Caco-2 (cell line): ENCODE data around the gene SETD3. TPM values are rescaled to one million over a fixed set of nuclear protein-coding genes. Genes with fewer than 3 reads are reported as not detected.

Source experiments
- BruUV-seq: library from RNA; stranded (reverse); fragments of 400-500 nt; replicated peaks from 2 replicates; lab custom pipeline; 2021; lab: Mats Ljungman, UMichigan
- CTCF ChIA-PET: fragments of 300-600 bp; sonication (Branson Sonifier 250); formaldehyde crosslinking; loops from one replicate; lab custom pipeline; 2022; ENCODE audit warnings: antibody characterized with exemption; lab: Charles Lee
- POLR2A ChIA-PET: fragments of 300-600 bp; sonication (Branson Sonifier 250); formaldehyde crosslinking; loops from one replicate; lab custom pipeline; 2022; ENCODE audit warnings: antibody characterized with exemption; lab: Charles Lee
- DNase-seq, 2 experiments: peaks; one replicate each; pipeline versions ENCODE4 v3.0.0 to v3.0.0-alpha.2; 2020 to 2022
- H3K27me3 ChIP-seq: replicated peaks from 2 replicates; pipeline ENCODE4 v1.6.0; 2011; ENCODE audit warnings: low read length; ENCODE audit not compliant: control insufficient read depth, insufficient read depth
- H3K36me3 ChIP-seq: 2 replicates; pipeline ENCODE4 v1.5.1; 2011; ENCODE audit warnings: low read length; ENCODE audit not compliant: control insufficient read depth, insufficient read depth
- H3K4me1 ChIP-seq: fragments of 250-450 bp; sonication (Bioruptor Pico); 2 replicates; pipeline ENCODE4 v1.5.1; 2020; ENCODE audit warnings: mild to moderate bottlenecking
- H3K4me3 ChIP-seq: 2 replicates; pipeline ENCODE4 v1.5.1; 2011; ENCODE audit warnings: low read depth, mild to moderate bottlenecking, control low read depth, low read length
- H3K9me3 ChIP-seq: fragments of 250-450 bp; sonication (Bioruptor Pico); 2 replicates; pipeline ENCODE4 v1.5.1; 2020; ENCODE audit warnings: mild to moderate bottlenecking, moderate library complexity
- H3K27ac Mint-ChIP-seq: one replicate; pipeline ENCODE4 v1.8.0; 2022; ENCODE audit warnings: mixed read lengths; ENCODE audit not compliant: unreplicated experiment
- H3K27me3 Mint-ChIP-seq: one replicate; pipeline ENCODE4 v1.8.0; 2022; ENCODE audit warnings: mixed read lengths; ENCODE audit not compliant: insufficient read depth, unreplicated experiment
- H3K36me3 Mint-ChIP-seq: one replicate; pipeline ENCODE4 v1.8.0; 2022; ENCODE audit warnings: mild to moderate bottlenecking, mixed read lengths; ENCODE audit not compliant: insufficient read depth, unreplicated experiment
- H3K4me1 Mint-ChIP-seq: one replicate; pipeline ENCODE4 v1.8.0; 2022; ENCODE audit warnings: low read depth, mixed read lengths; ENCODE audit not compliant: unreplicated experiment
- H3K4me3 Mint-ChIP-seq: one replicate; pipeline ENCODE4 v1.8.0; 2022; ENCODE audit warnings: mild to moderate bottlenecking, moderate library complexity, mixed read lengths; ENCODE audit not compliant: unreplicated experiment
- H3K9me3 Mint-ChIP-seq: one replicate; pipeline ENCODE4 v1.8.0; 2022; ENCODE audit warnings: mixed read lengths; ENCODE audit not compliant: unreplicated experiment
- CTCF ChIP-seq, 2 experiments: fragments of 200-600 bp in 1 of 2; IDR thresholded peaks; 1 replicate in 1 of 2; 2 replicates in 1 of 2; pipeline versions ENCODE4 v1.5.1 to v1.8.0; 2011 to 2022; ENCODE audit warnings: antibody characterized with exemption in 1 of 2, control low read depth in 1 of 2, inconsistent platforms in 1 of 2, low read depth in 1 of 2, low read length in 1 of 2, mild to moderate bottlenecking in 1 of 2, moderate library complexity in 1 of 2; ENCODE audit not compliant: insufficient read depth in 1 of 2, severe bottlenecking in 1 of 2, unreplicated experiment in 1 of 2
- intact Hi-C: fragments of 100-400 bp; cut with micrococcal nuclease; formaldehyde crosslinking; loops from one replicate; pipeline ENCODE4 v1.10.0; 2022; ENCODE audit not compliant: unreplicated experiment
- total RNA-seq: library from RNA; stranded (reverse); gene quantifications from 2 replicates; pipeline ENCODE4 v1.2.3, GENCODE V29; 2022

The SETD3 gene
- total RNA-seq, 1 experiment from 2014 or later: 74.3 TPM

- DNase-seq: peak; percentile 60 to 67
- Mint-ChIP-seq H3K27ac (peak overlapping the region; percentile 69), H3K27me3 (no peaks in the 10 kb centered on the region), H3K4me1 (peaks cover 30% of the 10 kb centered on the region), H3K4me3 (peak overlapping the region; percentile 41), H3K36me3 (peaks cover 10% of the 10 kb centered on the region), H3K9me3 (no peaks in the 10 kb centered on the region)
- H3K4me1 ChIP-seq: peaks cover 27% of the 10 kb centered on the region
- H3K4me3 ChIP-seq: peak overlapping the region; percentile 11; the same call in 1 of the 2 replicates
- no TSS peak for BruUV-seq
- ChIA-PET CTCF (interaction anchor here (1.0 to 1.7 kb wide), 2 partner anchors 20 to 29 kb away, joined by 3 to 5 read pairs; no protein-coding TSS in a partner anchor), POLR2A (interaction anchor here (0.7 to 1.3 kb wide), 2 partner anchors 13 to 58 kb away, joined by 3 to 10 read pairs; partner anchors contain the start of genes CCNK and SETD3)
- no peaks in the 10 kb centered on the region for H3K36me3 ChIP-seq
- TF ChIP-seq CTCF (IDR thresholded peaks at IDR 0.05; ENCODE audit: insufficient read depth in 1 of 2, low read depth in 1 of 2, low read length in 1 of 2, severe bottlenecking in 1 of 2, unreplicated experiment in 1 of 2): no peak
- no peaks in the 10 kb centered on the region for H3K9me3 ChIP-seq
- H3K27me3 ChIP-seq: no peaks in the 10 kb centered on the region
- intact Hi-C loops: loop anchor here (2.0 kb wide), 1 partner anchor 58 kb away; the partner anchor contains the start of genes CCNK and SETD3
These were observed 58.2 kb downstream of the SETD3 start for GRCh38 chr14:99422228-99423010.

- no peaks in the 10 kb centered on the region for H3K36me3 ChIP-seq
- Mint-ChIP-seq H3K4me3 (no peak overlapping the region), H3K27me3 (no peaks in the 10 kb centered on the region), H3K27ac (peak overlapping the region; percentile 20), H3K9me3 (no peaks in the 10 kb centered on the region), H3K36me3 (no peaks in the 10 kb centered on the region), H3K4me1 (peaks cover 24% of the 10 kb centered on the region)
- no peaks in the 10 kb centered on the region for H3K9me3 ChIP-seq
- POLR2A ChIA-PET: no interaction called here
- intact Hi-C loops: no loop called here
- H3K4me3 ChIP-seq: no peak overlapping the region
- no peak for TF ChIP-seq CTCF (IDR thresholded peaks at IDR 0.05; ENCODE audit: insufficient read depth in 1 of 2, low read depth in 1 of 2, low read length in 1 of 2, severe bottlenecking in 1 of 2, unreplicated experiment in 1 of 2)
- no TSS peak for BruUV-seq
- CTCF ChIA-PET: no interaction called here
- no peak for DNase-seq
- peaks cover 27% of the 10 kb centered on the region for H3K4me1 ChIP-seq
- H3K27me3 ChIP-seq: no peaks in the 10 kb centered on the region
These were observed 59.9 kb downstream of the SETD3 start for GRCh38 chr14:99420711-99421110.

- no peaks in the 10 kb centered on the region for H3K27me3 ChIP-seq
- no peak overlapping the region for H3K4me3 Mint-ChIP-seq
- no TSS peak for BruUV-seq
These were observed 60.8 kb downstream of the SETD3 start for GRCh38 chr14:99419905-99420304.

More at GRCh38 chr14:99419905-99420304, 60.8 kb downstream of the SETD3 start:
- Mint-ChIP-seq H3K4me1 (peaks cover 24% of the 10 kb centered on the region), H3K27ac (peak overlapping the region; percentile 20), H3K36me3 (peaks cover 4% of the 10 kb centered on the region), H3K9me3 (no peaks in the 10 kb centered on the region), H3K27me3 (no peaks in the 10 kb centered on the region)
- no peak for TF ChIP-seq CTCF (IDR thresholded peaks at IDR 0.05; ENCODE audit: insufficient read depth in 1 of 2, low read depth in 1 of 2, low read length in 1 of 2, severe bottlenecking in 1 of 2, unreplicated experiment in 1 of 2)
- POLR2A ChIA-PET: no interaction called here
- Histone ChIP-seq H3K4me1 (peaks cover 26% of the 10 kb centered on the region), H3K9me3 (no peaks in the 10 kb centered on the region), H3K4me3 (no peak overlapping the region), H3K36me3 (no peaks in the 10 kb centered on the region)
- intact Hi-C loops: no loop called here
- no peak for DNase-seq
- CTCF ChIA-PET: no interaction called here
